A673 (cell line): ENCODE data around the gene UCHL1. TPM values are rescaled to one million over a fixed set of nuclear protein-coding genes. Genes with fewer than 3 reads are reported as not detected.

Source experiments
- BruUV-seq: library from RNA; stranded (reverse); fragments of 400-500 nt; replicated peaks from 2 replicates; lab custom pipeline; 2021; lab: Mats Ljungman, UMichigan
- CTCF ChIA-PET: fragments of 300-600 bp; sonication (Branson Sonifier 250); formaldehyde crosslinking; loops from one replicate; lab custom pipeline; 2022; ENCODE audit warnings: antibody characterized with exemption; lab: Charles Lee
- POLR2A ChIA-PET: fragments of 300-600 bp; sonication (Branson Sonifier 250); formaldehyde crosslinking; loops from one replicate; lab custom pipeline; 2022; ENCODE audit warnings: antibody characterized with exemption; ENCODE audit not compliant: low non-redundant PET; lab: Charles Lee
- DNase-seq: peaks from one replicate; pipeline ENCODE4 v3.0.0-alpha.2; 2015; ENCODE audit warnings: low spot score
- H3K27ac ChIP-seq: fragments of 200-600 bp; sonication (generic); 2 replicates; pipeline ENCODE4 v1.5.1; 2016; ENCODE audit warnings: mixed run types, low read depth, mild to moderate bottlenecking, mixed read lengths, antibody characterized with exemption, low read length; ENCODE audit not compliant: poor library complexity, severe bottlenecking
- H3K27me3 ChIP-seq: fragments of 200-600 bp; sonication (generic); replicated peaks from 2 replicates; pipeline ENCODE4 v1.6.1; 2017; ENCODE audit warnings: mixed run types, low read depth, mild to moderate bottlenecking, mixed read lengths, antibody characterized with exemption, low read length; ENCODE audit not compliant: insufficient read depth, poor library complexity
- H3K36me3 ChIP-seq: fragments of 200-600 bp; sonication (generic); 2 replicates; pipeline ENCODE4 v1.6.1; 2016; ENCODE audit warnings: mixed run types, mild to moderate bottlenecking, mixed read lengths, antibody characterized with exemption, low read length; ENCODE audit not compliant: insufficient read depth, poor library complexity, severe bottlenecking
- H3K4me1 ChIP-seq: fragments of 200-600 bp; sonication (generic); 2 replicates; pipeline ENCODE4 v1.6.1; 2017; ENCODE audit warnings: mixed run types, mild to moderate bottlenecking, mixed read lengths, antibody characterized with exemption, low read length; ENCODE audit not compliant: insufficient read depth, poor library complexity, severe bottlenecking
- H3K4me3 ChIP-seq: fragments of 200-600 bp; sonication (generic); 2 replicates; pipeline ENCODE4 v1.5.1; 2016; ENCODE audit warnings: low read depth, mixed run types, mild to moderate bottlenecking, mixed read lengths, low read length; ENCODE audit not compliant: poor library complexity, severe bottlenecking
- H3K9me3 ChIP-seq: fragments of 200-600 bp; sonication (generic); 2 replicates; pipeline ENCODE4 v1.6.1; 2016; ENCODE audit warnings: mixed run types, low read depth, mild to moderate bottlenecking, mixed read lengths, antibody characterized with exemption, low read length; ENCODE audit not compliant: poor library complexity, severe bottlenecking
- EZH2 ChIP-seq: fragments of 200-600 bp; sonication (generic); IDR thresholded peaks from 2 replicates; pipeline ENCODE4 v1.6.1; 2017; ENCODE audit warnings: borderline replicate concordance, low read depth, mild to moderate bottlenecking, mixed read lengths, antibody characterized with exemption, low read length; ENCODE audit not compliant: poor library complexity, severe bottlenecking
- intact Hi-C: fragments of 100-400 bp; cut with micrococcal nuclease; formaldehyde crosslinking; loops from one replicate; pipeline ENCODE4 v1.10.0; 2022; ENCODE audit not compliant: unreplicated experiment
- total RNA-seq: library from RNA; stranded (reverse); gene quantifications from 2 replicates; pipeline ENCODE4 v1.2.3, GENCODE V29; 2021
- TF ChIP-seq, protein P1 (sequence below): fragments of 300-800, 200-600 bp; sonication (generic); conservative IDR thresholded peaks from 2 replicates; pipeline ENCODE4 v1.5.1; 2017; ENCODE audit warnings: low read depth, mild to moderate bottlenecking, antibody characterized with exemption, low read length, moderate library complexity, mixed read lengths

The UCHL1 gene
- total RNA-seq, 1 experiment from 2014 or later, result 959 TPM

DNA sequence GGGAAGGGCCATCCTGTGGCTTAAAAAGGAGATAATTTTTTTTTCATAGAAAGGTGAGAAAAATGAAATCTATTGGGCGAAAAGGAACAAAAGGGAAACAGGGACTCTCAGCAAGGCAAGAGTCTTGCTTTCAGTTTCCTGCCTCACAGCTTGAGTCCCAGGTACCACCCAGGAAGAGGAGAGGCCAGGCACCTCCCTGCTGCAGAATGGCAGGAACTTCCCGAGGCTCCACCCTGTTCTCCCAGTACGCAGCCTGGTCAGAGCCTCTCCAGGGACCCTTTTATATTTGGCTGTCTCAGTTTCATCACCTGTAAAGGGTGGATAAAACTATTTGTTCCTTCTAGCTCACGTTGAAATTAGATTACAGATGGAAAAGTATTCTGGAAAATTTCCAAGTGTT is 33.8 kb downstream of the UCHL1 start:
- intact Hi-C loops, result no loop called here
- POLR2A ChIA-PET, result no interaction called here
- DNase-seq, result no peak

DNA sequence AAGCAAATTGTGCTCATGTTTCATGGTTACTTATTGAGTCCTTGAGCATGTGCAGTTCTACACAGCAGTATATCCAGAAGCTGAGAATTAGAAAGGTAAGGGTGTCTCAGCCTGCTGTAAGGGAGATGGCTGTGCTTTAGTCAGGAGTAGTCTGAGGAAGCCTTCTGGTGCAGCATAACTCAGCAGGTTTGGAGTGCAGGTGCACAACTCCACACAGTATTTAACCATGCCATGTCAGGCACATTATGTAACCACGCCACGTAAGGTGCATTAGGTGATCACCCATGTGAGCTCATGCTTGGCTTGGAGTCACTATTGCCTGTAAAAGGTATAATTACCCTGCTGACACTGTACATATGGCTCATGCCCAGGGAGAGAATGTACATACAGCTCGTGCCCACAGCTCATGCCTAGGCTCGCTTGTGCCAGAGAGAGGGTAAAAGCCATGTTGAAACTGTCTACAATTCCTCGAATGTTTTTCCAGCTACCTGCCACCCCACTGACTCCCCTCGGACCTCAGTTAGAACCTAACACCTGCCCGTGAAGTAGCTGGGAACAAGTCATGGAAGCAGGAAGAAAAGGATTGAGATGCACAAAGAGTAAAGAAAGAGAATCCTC is 37.8 kb downstream of the UCHL1 start:
- TF ChIP-seq, protein P1, sequence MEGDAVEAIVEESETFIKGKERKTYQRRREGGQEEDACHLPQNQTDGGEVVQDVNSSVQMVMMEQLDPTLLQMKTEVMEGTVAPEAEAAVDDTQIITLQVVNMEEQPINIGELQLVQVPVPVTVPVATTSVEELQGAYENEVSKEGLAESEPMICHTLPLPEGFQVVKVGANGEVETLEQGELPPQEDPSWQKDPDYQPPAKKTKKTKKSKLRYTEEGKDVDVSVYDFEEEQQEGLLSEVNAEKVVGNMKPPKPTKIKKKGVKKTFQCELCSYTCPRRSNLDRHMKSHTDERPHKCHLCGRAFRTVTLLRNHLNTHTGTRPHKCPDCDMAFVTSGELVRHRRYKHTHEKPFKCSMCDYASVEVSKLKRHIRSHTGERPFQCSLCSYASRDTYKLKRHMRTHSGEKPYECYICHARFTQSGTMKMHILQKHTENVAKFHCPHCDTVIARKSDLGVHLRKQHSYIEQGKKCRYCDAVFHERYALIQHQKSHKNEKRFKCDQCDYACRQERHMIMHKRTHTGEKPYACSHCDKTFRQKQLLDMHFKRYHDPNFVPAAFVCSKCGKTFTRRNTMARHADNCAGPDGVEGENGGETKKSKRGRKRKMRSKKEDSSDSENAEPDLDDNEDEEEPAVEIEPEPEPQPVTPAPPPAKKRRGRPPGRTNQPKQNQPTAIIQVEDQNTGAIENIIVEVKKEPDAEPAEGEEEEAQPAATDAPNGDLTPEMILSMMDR, result no peak
- no peak for TF ChIP-seq EZH2
- H3K4me1 ChIP-seq, result no peaks in the 10 kb centered on the region
- CTCF ChIA-PET, result no interaction called here
- no peaks in the 10 kb centered on the region for H3K36me3 ChIP-seq
- peaks cover 6% of the 10 kb centered on the region for H3K9me3 ChIP-seq
- POLR2A ChIA-PET, result no interaction called here
- no TSS peak for BruUV-seq
- no peak for DNase-seq
- H3K27ac ChIP-seq, result no peak overlapping the region
- no peak overlapping the region for H3K4me3 ChIP-seq
- H3K27me3 ChIP-seq, result no peaks in the 10 kb centered on the region
- intact Hi-C loops, result no loop called here

More for the DNA sequence above, 33.8 kb downstream of the UCHL1 start:
- H3K27me3 ChIP-seq, result no peaks in the 10 kb centered on the region
- no TSS peak for BruUV-seq
- H3K4me1 ChIP-seq, result no peaks in the 10 kb centered on the region
- TF ChIP-seq EZH2, result no peak
- TF ChIP-seq, protein P1, result no peak
- H3K36me3 ChIP-seq, result no peaks in the 10 kb centered on the region
- no peak overlapping the region for H3K27ac ChIP-seq
- H3K4me3 ChIP-seq, result no peak overlapping the region
- peaks cover 6% of the 10 kb centered on the region for H3K9me3 ChIP-seq
- CTCF ChIA-PET, result interaction anchor here (0.7 kb wide), 1 partner anchor 346 kb away, joined by 6 read pairs; no protein-coding TSS in a partner anchor

DNA sequence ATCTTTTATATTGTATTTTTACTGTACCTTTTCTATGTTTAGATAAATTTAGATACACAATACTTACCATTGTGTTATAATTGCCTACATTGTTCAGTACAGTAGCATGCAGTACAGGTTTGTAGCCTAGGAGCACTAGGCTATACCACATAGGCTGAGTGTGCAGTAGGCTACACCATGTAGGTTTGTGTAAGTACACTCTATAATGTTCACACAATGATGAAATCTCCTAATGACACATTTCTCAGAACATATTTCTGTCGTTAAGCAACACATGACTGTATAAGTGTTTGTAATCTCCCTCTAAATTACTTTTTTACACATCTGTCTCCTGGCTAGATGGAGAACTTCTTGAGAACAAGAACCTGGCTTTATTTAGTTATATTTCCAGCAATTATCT is 40.3 kb downstream of the UCHL1 start:
- H3K27ac ChIP-seq, result no peak overlapping the region
- TF ChIP-seq, protein P1, result no peak
- no peak for TF ChIP-seq EZH2
- H3K4me1 ChIP-seq, result no peaks in the 10 kb centered on the region
- ChIA-PET CTCF (no interaction called here), POLR2A (no interaction called here)
- no peak for DNase-seq
- H3K36me3 ChIP-seq, result no peaks in the 10 kb centered on the region
- no peaks in the 10 kb centered on the region for H3K27me3 ChIP-seq
- H3K9me3 ChIP-seq, result peaks cover 6% of the 10 kb centered on the region
- no TSS peak for BruUV-seq
- intact Hi-C loops, result no loop called here
- no peak overlapping the region for H3K4me3 ChIP-seq
